A549 (cell line): ENCODE measurements around the gene CHCHD6. TPM values are rescaled to one million over a fixed set of nuclear protein-coding genes. Genes with fewer than 3 reads are reported as not detected.

Experiments used
- ATAC-seq, 2 experiments: fragments of 200-7000 bp in 1 of 2; fragments of >200 bp in 1 of 2; cut with Nextera tagmentation in 1 of 2; cut with Tn5 transposase in 1 of 2; 3 replicates each; pipeline versions ENCODE4 v1.8.0 to v1.9.1; 2018 to 2020; ENCODE audit warnings: mild to moderate bottlenecking in 1 of 2, moderate library complexity in 1 of 2
- CTCF ChIA-PET: fragments of 300-600 bp; sonication (Branson Sonifier 250); formaldehyde crosslinking; extraction: SDS; loops from one replicate; lab custom pipeline; 2021; ENCODE audit warnings: antibody characterized with exemption, inconsistent platforms; lab: Yijun Ruan, JAX
- POLR2A ChIA-PET: fragments of 350-600 bp; formaldehyde crosslinking; extraction: SDS; loops from one replicate; lab custom pipeline; 2021; ENCODE audit warnings: antibody characterized with exemption, inconsistent platforms; lab: Yijun Ruan, JAX
- DNase-seq, 2 experiments: peaks; one replicate each; pipeline versions ENCODE4 v3.0.0 to v3.0.0-alpha.2; 2011 to 2016; ENCODE audit warnings: low read depth in 1 of 2, low spot score in 1 of 2
- FAIRE-seq: peaks from 2 replicates; lab custom pipeline; 2011; peaks lifted over from hg19 to GRCh38; lab: Jason Lieb, UNC
- H3K27ac ChIP-seq, 2 experiments: fragments of >200 bp; sonication (Bioruptor Twin); formaldehyde crosslinking; 3 replicates each; pipeline ENCODE4 v1.5.1; 2016 to 2017
- H3K4me1 ChIP-seq: fragments of >200 bp; sonication (Bioruptor Twin); formaldehyde crosslinking; 3 replicates; pipeline ENCODE4 v1.6.1; 2016
- H3K4me2 ChIP-seq: fragments of >200 bp; sonication (Bioruptor Twin); formaldehyde crosslinking; 3 replicates; pipeline ENCODE4 v1.6.1; 2016
- H3K4me3 ChIP-seq: fragments of >200 bp; sonication (Bioruptor Twin); formaldehyde crosslinking; 3 replicates; pipeline ENCODE4 v1.5.1; 2016
- H3K9me3 ChIP-seq: fragments of >200 bp; sonication (Bioruptor Twin); formaldehyde crosslinking; 3 replicates; pipeline ENCODE4 v1.6.1; 2016
- BHLHE40 ChIP-seq: IDR thresholded peaks from 2 replicates; pipeline ENCODE4 v1.6.1; 2012; ENCODE audit warnings: low read depth, low read length, inconsistent platforms
- CBX2 ChIP-seq: fragments of 200-600 bp; sonication (generic); IDR thresholded peaks from 2 replicates; pipeline ENCODE4 v1.6.1; 2016; ENCODE audit warnings: low read depth, mild to moderate bottlenecking, borderline replicate concordance
- CBX8 ChIP-seq: fragments of 200-600 bp; sonication (generic); IDR thresholded peaks from 2 replicates; pipeline ENCODE4 v1.6.1; 2016
- CEBPB ChIP-seq, 2 experiments: fragments of >200 bp in 1 of 2; sonication (Bioruptor Twin) in 1 of 2; formaldehyde crosslinking in 1 of 2; IDR thresholded peaks; 2 replicates each; pipeline ENCODE4 v1.6.1; 2012 to 2016
- CHD2 ChIP-seq: fragments of 150-350 bp; IDR thresholded peaks from 2 replicates; pipeline ENCODE4 v1.6.1; 2014; ENCODE audit warnings: low read length; ENCODE audit not compliant: partially characterized antibody
- CTCF ChIP-seq: fragments of >200 bp; sonication (Bioruptor Twin); formaldehyde crosslinking; IDR thresholded peaks from 3 replicates; pipeline ENCODE4 v1.5.1; 2016
- EHMT2 ChIP-seq: fragments of 200-600 bp; sonication (generic); IDR thresholded peaks from 2 replicates; pipeline ENCODE4 v1.6.1; 2016; ENCODE audit warnings: antibody characterized with exemption, low read depth, mild to moderate bottlenecking, moderate library complexity
- ESRRA ChIP-seq: fragments of 150-350 bp; IDR thresholded peaks from 2 replicates; pipeline ENCODE4 v1.6.1; 2014; ENCODE audit warnings: mild to moderate bottlenecking, low read length, borderline replicate concordance
- FOXS1 ChIP-seq: fragments of 250-450 bp; sonication (Bioruptor Pico); IDR thresholded peaks from 2 replicates; pipeline ENCODE4 v1.5.0; 2020; ENCODE audit warnings: mild to moderate bottlenecking, moderate library complexity
- GATA3 ChIP-seq: IDR thresholded peaks from 2 replicates; pipeline ENCODE4 v1.6.1; 2012; ENCODE audit warnings: borderline replicate concordance
- HDAC2 ChIP-seq: fragments of 200-600 bp; sonication (generic); IDR thresholded peaks from 2 replicates; pipeline ENCODE4 v1.6.1; 2016
- HEYL ChIP-seq: fragments of 250-450 bp; sonication (Bioruptor Pico); IDR thresholded peaks from 2 replicates; pipeline ENCODE4 v1.8.0; 2021; ENCODE audit warnings: mild to moderate bottlenecking, moderate library complexity
- HOXA7 ChIP-seq: fragments of 250-450 bp; sonication (Bioruptor Pico); IDR thresholded peaks from 2 replicates; pipeline ENCODE4 v1.5.0; 2020; ENCODE audit warnings: mild to moderate bottlenecking, moderate library complexity
- HOXB5 ChIP-seq: fragments of 250-450 bp; sonication (Bioruptor Pico); IDR thresholded peaks from 2 replicates; pipeline ENCODE4 v1.5.0; 2020; ENCODE audit warnings: mild to moderate bottlenecking, moderate library complexity
- JUNB ChIP-seq: fragments of >200 bp; sonication (Bioruptor Twin); formaldehyde crosslinking; IDR thresholded peaks from 2 replicates; pipeline ENCODE4 v1.6.1; 2016
- KDM1A ChIP-seq: fragments of 200-600 bp; sonication (generic); IDR thresholded peaks from 2 replicates; pipeline ENCODE4 v1.6.1; 2016; ENCODE audit warnings: low read depth, mild to moderate bottlenecking
- KDM5A ChIP-seq: fragments of 200-600 bp; sonication (generic); IDR thresholded peaks from 2 replicates; pipeline ENCODE4 v1.6.1; 2016; ENCODE audit warnings: antibody characterized with exemption, mild to moderate bottlenecking
- MAZ ChIP-seq: fragments of 150-350 bp; IDR thresholded peaks from 2 replicates; pipeline ENCODE4 v1.6.1; 2014; ENCODE audit warnings: antibody characterized with exemption, low read depth, low read length, borderline replicate concordance
- MYC ChIP-seq: IDR thresholded peaks from 2 replicates; pipeline ENCODE4 v1.6.1; 2012; ENCODE audit warnings: mild to moderate bottlenecking, inconsistent platforms, low read length, improper control_type of control experiment, borderline replicate concordance
- NPAS2 ChIP-seq: fragments of 250-450 bp; sonication (Bioruptor Pico); IDR thresholded peaks from 2 replicates; pipeline ENCODE4 v1.8.0; 2022; ENCODE audit warnings: mild to moderate bottlenecking, moderate library complexity, borderline replicate concordance
- PBX3 ChIP-seq: IDR thresholded peaks from 2 replicates; pipeline ENCODE4 v1.6.1; 2012
- POLR2A ChIP-seq: IDR thresholded peaks from 2 replicates; pipeline ENCODE4 v1.6.1; 2012; ENCODE audit warnings: mild to moderate bottlenecking, low read length
- RAD21 ChIP-seq, 2 experiments: fragments of >200 bp in 1 of 2; sonication (Bioruptor Twin) in 1 of 2; formaldehyde crosslinking in 1 of 2; IDR thresholded peaks in 1 of 2; conservative IDR thresholded peaks in 1 of 2; 2 replicates in 1 of 2; 3 replicates in 1 of 2; pipeline ENCODE4 v1.6.1; 2012 to 2018; ENCODE audit warnings: inconsistent platforms in 1 of 2
- RARB ChIP-seq: fragments of 250-450 bp; sonication (Bioruptor Pico); IDR thresholded peaks from 2 replicates; pipeline ENCODE4 v1.8.0; 2021; ENCODE audit warnings: mild to moderate bottlenecking, moderate library complexity
- RCOR1 ChIP-seq: fragments of 150-350 bp; IDR thresholded peaks from 2 replicates; pipeline ENCODE4 v1.6.1; 2014; ENCODE audit warnings: antibody characterized with exemption, low read length, low read depth
- RFX5 ChIP-seq: fragments of 450-650 bp; IDR thresholded peaks from 2 replicates; pipeline ENCODE4 v1.7.1; 2014; ENCODE audit warnings: antibody characterized with exemption, mild to moderate bottlenecking, moderate library complexity
- SMC3 ChIP-seq: fragments of >200 bp; sonication (Bioruptor Twin); formaldehyde crosslinking; IDR thresholded peaks from 3 replicates; pipeline ENCODE4 v1.6.1; 2018; ENCODE audit warnings: inconsistent platforms
- SREBF2 ChIP-seq: fragments of 450-650 bp; IDR thresholded peaks from 2 replicates; pipeline ENCODE4 v1.6.1; 2014; ENCODE audit warnings: mild to moderate bottlenecking, moderate library complexity
- ZC3H11A ChIP-seq: fragments of 450-650 bp; IDR thresholded peaks from 2 replicates; pipeline ENCODE4 v1.6.1; 2014; ENCODE audit warnings: antibody characterized with exemption, mild to moderate bottlenecking
- ZFP36 ChIP-seq: fragments of 450-650 bp; IDR thresholded peaks from 2 replicates; pipeline ENCODE4 v1.6.1; 2014; ENCODE audit warnings: borderline replicate concordance; ENCODE audit not compliant: partially characterized antibody
- ZNF302 ChIP-seq: fragments of 250-450 bp; sonication (Bioruptor Pico); IDR thresholded peaks from 2 replicates; pipeline ENCODE4 v1.9.0; 2021; ENCODE audit warnings: inconsistent platforms, mild to moderate bottlenecking, moderate library complexity
- WGBS: methylation state at CpG from one replicate; pipeline ENCODE4 v1.1.6; 2017; ENCODE audit errors: missing lambda C conversion rate; 5-methylcytosine and 5-hydroxymethylcytosine counted together
- polyA plus RNA-seq, 4 experiments: library from polyadenylated mRNA; depleted of rRNA in 3 of 4; stranded (reverse); fragments of >200 nt; fragmentation: RNase III in 1 of 4; extraction: RNeasy Plus Mini Kit Qiagen cat#74134 plus additional on column Dnase treatment in 1 of 4; gene quantifications; 2 replicates in 3 of 4; 3 replicates in 1 of 4; pipeline ENCODE4 v1.2.3, GENCODE V29; 2011 to 2017
- TF ChIP-seq, protein P1 (sequence below): fragments of 150-350 bp; IDR thresholded peaks from 2 replicates; pipeline ENCODE4 v1.6.1; 2014; ENCODE audit warnings: low read depth, mild to moderate bottlenecking, low read length
- TF ChIP-seq, protein P2 (sequence below): IDR thresholded peaks from 2 replicates; pipeline ENCODE4 v1.6.1; 2012

Gene CHCHD6
- polyA plus RNA-seq, 2 of the 4 experiments (the other 2 are of a cell fraction): 15.0 to 18.1 TPM

DNA sequence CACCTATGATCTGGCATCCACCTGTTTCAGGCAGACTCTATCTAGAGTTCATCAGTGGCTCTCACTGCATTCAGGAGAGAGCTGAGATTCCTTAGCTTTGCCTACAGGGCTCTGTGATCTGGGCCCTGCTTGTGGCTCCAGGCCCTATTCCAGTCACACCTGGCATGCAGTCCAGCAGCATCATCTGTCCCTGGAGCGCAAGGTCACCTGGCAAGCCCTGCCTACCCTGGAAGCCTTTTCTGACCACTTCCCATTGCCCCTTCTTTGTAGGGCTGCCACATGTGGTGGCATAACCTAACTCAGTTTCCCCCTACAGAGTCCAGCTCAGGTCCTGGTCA, 163.8 kb downstream of the CHCHD6 start:
- ATAC-seq: no peak
- FAIRE-seq: no peak
- no peak for DNase-seq
- no peak overlapping the region for H3K27ac ChIP-seq
- H3K9me3 ChIP-seq: no peaks in the 10 kb centered on the region
- no peak overlapping the region for H3K4me2 ChIP-seq
- CTCF ChIA-PET: interaction anchor here (1.5 kb wide), 1 partner anchor 53 kb away, joined by 3 read pairs; no protein-coding TSS in a partner anchor
- POLR2A ChIA-PET: no interaction called here
- 100% methylated on average over 1 of the region's 1 CpG for WGBS
- H3K4me3 ChIP-seq: no peak overlapping the region
- no peaks in the 10 kb centered on the region for H3K4me1 ChIP-seq
- TF ChIP-seq CEBPB (IDR thresholded peaks at IDR 0.05) (no peak), FOXS1 (CRISPR knock-in tag) (no peak), HOXB5 (CRISPR knock-in tag) (no peak), ZFP36 (no peak), HOXA7 (CRISPR knock-in tag) (no peak), HDAC2 (no peak), MAZ (no peak), ZNF302 (CRISPR knock-in tag) (no peak), ZC3H11A (no peak), CBX8 (no peak), GATA3 (no peak), NPAS2 (CRISPR knock-in tag) (no peak), JUNB (no peak), BHLHE40 (no peak), POLR2A (no peak), ESRRA (no peak), SREBF2 (no peak)

- 97% methylated on average over 7 of the region's 9 CpGs for WGBS
- POLR2A ChIA-PET: no interaction called here
- Histone ChIP-seq H3K27ac (no peak overlapping the region), H3K9me3 (no peaks in the 10 kb centered on the region), H3K4me2 (no peak overlapping the region), H3K4me1 (no peaks in the 10 kb centered on the region), H3K4me3 (no peak overlapping the region)
- CTCF ChIA-PET: no interaction called here
- DNase-seq (no peak), FAIRE-seq (no peak), ATAC-seq (no peak)
- no peak for TF ChIP-seq CTCF
- TF ChIP-seq KDM5A: no peak
- TF ChIP-seq RARB (CRISPR knock-in tag): no peak
- TF ChIP-seq SREBF2: no peak
- no peak for TF ChIP-seq PBX3
- TF ChIP-seq, protein P1, sequence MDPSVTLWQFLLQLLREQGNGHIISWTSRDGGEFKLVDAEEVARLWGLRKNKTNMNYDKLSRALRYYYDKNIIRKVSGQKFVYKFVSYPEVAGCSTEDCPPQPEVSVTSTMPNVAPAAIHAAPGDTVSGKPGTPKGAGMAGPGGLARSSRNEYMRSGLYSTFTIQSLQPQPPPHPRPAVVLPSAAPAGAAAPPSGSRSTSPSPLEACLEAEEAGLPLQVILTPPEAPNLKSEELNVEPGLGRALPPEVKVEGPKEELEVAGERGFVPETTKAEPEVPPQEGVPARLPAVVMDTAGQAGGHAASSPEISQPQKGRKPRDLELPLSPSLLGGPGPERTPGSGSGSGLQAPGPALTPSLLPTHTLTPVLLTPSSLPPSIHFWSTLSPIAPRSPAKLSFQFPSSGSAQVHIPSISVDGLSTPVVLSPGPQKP: no peak
- TF ChIP-seq POLR2A: no peak
- TF ChIP-seq RCOR1: no peak
- no peak for TF ChIP-seq RAD21 (conservative IDR thresholded peaks at IDR 0.05 in 1 of 2, IDR thresholded peaks at IDR 0.05 in 1 of 2)
- TF ChIP-seq CHD2: no peak
- TF ChIP-seq SMC3: no peak
- TF ChIP-seq RFX5: no peak
- no peak for TF ChIP-seq MYC
- TF ChIP-seq CBX2: no peak
- no peak for TF ChIP-seq EHMT2
- TF ChIP-seq HEYL: no peak
- TF ChIP-seq KDM1A: no peak
- TF ChIP-seq, protein P2, sequence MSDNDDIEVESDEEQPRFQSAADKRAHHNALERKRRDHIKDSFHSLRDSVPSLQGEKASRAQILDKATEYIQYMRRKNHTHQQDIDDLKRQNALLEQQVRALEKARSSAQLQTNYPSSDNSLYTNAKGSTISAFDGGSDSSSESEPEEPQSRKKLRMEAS: no peak
- no peak for TF ChIP-seq ZFP36
Measured at GRCh38 chr3:126870608-126871210, 166.7 kb downstream of the CHCHD6 start.
